SK-N-MC (cell line): Measurements from ENCODE around the gene VSTM5.
"Not testable (repeated sequence)": the region's sequence is repeated elsewhere in the genome, so short reads cannot be mapped to it uniquely, and the experiment has no call there.

ENCODE experiments used
- DNase-seq: peaks from one replicate; pipeline ENCODE4 v3.0.0-alpha.2; 2011; ENCODE audit warnings: low read depth, low spot score
- H3K27ac ChIP-seq: fragments of 200-600 bp; sonication (generic); 2 replicates; pipeline ENCODE4 v1.5.1; 2016; ENCODE audit warnings: mixed run types
- H3K36me3 ChIP-seq: fragments of 200-600 bp; sonication (generic); 2 replicates; pipeline ENCODE4 v1.6.1; 2017; ENCODE audit warnings: antibody characterized with exemption, low read length, mixed read lengths; ENCODE audit not compliant: insufficient read depth
- H3K4me3 ChIP-seq: fragments of 200-600 bp; sonication (generic); 2 replicates; pipeline ENCODE4 v1.5.1; 2016
- H3K9ac ChIP-seq: fragments of 200-600 bp; sonication (generic); 2 replicates; pipeline ENCODE4 v1.8.0; 2017; ENCODE audit warnings: mixed run types, mixed read lengths; ENCODE audit not compliant: insufficient read length
- H3K9me3 ChIP-seq: fragments of 200-600 bp; sonication (generic); 2 replicates; pipeline ENCODE4 v1.6.1; 2017; ENCODE audit warnings: low read depth, mild to moderate bottlenecking, antibody characterized with exemption, low read length, moderate library complexity, mixed read lengths
- EZH2 ChIP-seq: fragments of 200-600 bp; sonication (generic); IDR thresholded peaks from one replicate; pipeline ENCODE4 v1.6.1; 2017; ENCODE audit warnings: antibody characterized with exemption
- FOXP2 ChIP-seq: optimal IDR thresholded peaks from 2 replicates; pipeline ENCODE3; 2011; ENCODE audit warnings: mild to moderate bottlenecking, moderate library complexity; ENCODE audit not compliant: insufficient read depth; ENCODE audit errors: extremely low read length, control extremely low read depth
- POLR2AphosphoS5 ChIP-seq: IDR thresholded peaks from 2 replicates; pipeline ENCODE4 v1.6.1; 2012; ENCODE audit warnings: mild to moderate bottlenecking, low read depth, low read length, borderline replicate concordance

VSTM5 gene

DNA sequence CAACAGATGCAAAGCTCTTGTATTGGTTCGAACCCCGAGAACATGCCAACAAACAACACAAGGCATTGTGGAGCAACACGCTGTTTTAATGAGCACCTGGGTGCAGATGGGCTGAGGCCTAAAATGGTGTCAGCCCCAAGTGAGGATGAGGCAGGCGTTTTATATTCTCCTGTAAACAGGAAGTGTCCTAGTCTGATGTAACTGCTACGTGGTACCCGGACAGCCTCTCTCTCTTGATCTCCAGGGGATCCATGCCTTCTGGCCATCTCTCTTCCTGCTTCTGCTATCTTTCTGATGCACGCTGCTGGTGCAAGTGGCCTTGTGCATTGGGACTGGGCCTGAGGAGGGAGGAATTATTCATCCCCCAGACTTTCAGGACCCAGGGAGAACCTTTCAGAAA, 19.4 kb upstream of the VSTM5 start:
- H3K9me3 ChIP-seq: no peaks in the 10 kb centered on the region
- no peak overlapping the region for H3K9ac ChIP-seq
- TF ChIP-seq POLR2AphosphoS5 (no peak), EZH2 (no peak), FOXP2 (no peak)
- no peaks in the 10 kb centered on the region for H3K36me3 ChIP-seq
- no peak overlapping the region for H3K27ac ChIP-seq
- no peak overlapping the region for H3K4me3 ChIP-seq
- DNase-seq: no peak

DNA sequence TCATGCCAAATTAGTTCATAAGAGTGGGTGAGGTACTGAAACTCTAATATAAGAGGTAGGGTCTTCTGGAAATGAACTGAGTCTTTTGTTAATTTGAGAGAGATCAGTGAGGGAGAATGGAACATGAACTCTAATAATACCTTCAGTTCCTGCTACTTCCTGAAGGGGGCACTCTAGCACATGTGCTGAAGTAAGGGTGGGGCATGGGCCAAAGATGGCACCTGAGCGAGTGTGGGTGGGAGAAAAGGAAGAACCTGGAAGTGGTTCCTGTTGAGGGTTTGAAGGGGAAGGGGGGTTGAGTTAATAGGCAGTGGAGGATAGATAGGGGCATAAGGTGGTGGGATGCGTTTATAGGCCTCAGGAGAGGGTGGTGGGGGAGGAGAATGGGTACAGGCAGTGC, 18.0 kb upstream of the VSTM5 start:
- not testable (repeated sequence) for H3K9ac ChIP-seq, H3K9me3 ChIP-seq, DNase-seq, H3K36me3 ChIP-seq, H3K27ac ChIP-seq, H3K4me3 ChIP-seq

DNA sequence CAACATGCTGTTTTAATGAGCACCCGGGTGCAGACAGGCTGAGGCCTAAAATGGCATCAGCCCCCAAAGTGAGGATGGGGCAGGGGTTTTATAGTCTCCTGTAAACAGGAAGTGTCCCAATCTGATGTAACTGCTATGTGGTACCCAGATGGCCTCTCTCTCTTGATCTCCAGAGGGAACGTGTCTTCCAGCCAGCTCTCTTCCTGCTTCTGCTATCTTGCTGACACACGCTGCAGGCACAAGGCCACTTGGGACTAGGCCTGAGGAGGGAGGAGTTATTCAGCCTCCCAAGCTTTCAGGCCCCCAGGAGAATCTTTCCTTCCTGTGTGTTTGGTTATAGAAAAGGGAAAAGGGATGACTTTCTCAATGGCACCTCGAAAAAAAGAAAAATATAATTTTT, 11.4 kb upstream of the VSTM5 start:
- H3K9me3 ChIP-seq: no peaks in the 10 kb centered on the region

DNA sequence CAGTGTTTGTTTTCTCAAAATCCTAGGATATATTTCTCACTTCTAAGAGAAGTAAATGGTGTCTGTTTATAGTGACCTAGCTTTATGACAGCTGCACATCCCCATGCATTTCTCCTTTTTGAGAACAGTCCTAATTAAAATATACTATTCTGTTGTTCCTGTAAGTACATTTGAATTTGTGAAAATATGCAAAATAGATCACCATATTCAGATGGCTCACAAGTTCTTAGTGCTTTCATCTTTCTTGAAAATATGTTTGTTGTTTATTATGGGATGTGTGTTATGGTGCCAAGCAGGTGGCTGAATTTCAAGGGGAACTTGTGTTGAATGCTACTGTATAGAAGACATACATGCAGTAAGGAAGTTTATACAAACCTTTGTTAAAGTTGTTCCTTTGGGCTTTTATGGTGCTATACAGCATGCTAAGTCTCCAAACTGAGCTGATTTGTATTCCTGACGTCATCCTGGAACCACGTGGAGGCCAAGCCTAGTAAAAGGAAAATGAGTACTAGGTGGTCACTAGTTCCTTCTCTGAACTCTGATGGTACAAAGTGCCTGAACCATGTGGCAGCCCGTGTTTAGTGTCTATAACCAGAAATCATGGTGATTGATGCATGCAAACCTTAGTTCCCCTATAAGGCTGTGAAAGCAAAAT, 7.8 kb upstream of the VSTM5 start:
- Histone ChIP-seq H3K27ac (no peak overlapping the region), H3K9ac (no peak overlapping the region), H3K36me3 (no peaks in the 10 kb centered on the region), H3K4me3 (no peak overlapping the region), H3K9me3 (no peaks in the 10 kb centered on the region)
- TF ChIP-seq POLR2AphosphoS5: no peak
- TF ChIP-seq EZH2: no peak
- no peak for DNase-seq

More for the DNA sequence above, 11.4 kb upstream of the VSTM5 start:
- no peak for DNase-seq
- no peaks in the 10 kb centered on the region for H3K36me3 ChIP-seq
- H3K9ac ChIP-seq: no peak overlapping the region
- no peak overlapping the region for H3K4me3 ChIP-seq
- TF ChIP-seq FOXP2 (no peak), POLR2AphosphoS5 (no peak), EZH2 (no peak)
- H3K27ac ChIP-seq: no peak overlapping the region

DNA sequence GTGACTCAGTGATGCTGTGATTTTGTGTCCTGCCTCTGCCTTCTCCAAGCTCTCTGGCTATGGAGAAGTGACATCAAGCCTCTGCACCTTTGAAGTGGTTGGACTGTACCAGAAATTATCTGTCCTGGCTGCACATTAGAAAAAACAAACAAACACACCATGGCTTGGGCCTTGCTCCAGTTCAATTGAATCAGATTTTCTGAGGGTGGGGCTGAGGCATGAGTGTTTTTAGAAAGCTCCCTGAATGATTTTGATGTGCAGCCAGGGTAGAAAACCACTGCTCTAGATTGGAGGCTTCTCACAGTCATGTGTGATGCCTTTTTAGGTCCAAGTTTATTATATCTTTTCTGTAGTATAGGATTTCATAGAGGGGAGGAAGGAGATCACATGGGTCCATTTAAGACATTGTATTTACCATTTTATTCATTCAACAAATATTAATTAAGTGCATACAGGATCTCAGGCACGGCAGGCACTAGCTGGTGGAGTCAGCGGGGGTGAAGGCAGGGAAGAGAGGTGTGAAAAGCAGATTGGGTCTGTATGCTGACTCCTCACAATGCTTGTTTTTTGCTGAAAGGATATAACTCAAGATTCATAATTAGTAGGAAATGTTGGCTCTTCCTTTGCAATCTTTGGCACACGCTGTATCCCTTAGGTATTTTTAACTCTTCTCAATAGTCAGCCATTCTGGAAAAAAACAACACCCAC, 7.1 kb upstream of the VSTM5 start:
- DNase-seq: no peak
- no peak overlapping the region for H3K27ac ChIP-seq
- no peak for TF ChIP-seq POLR2AphosphoS5
- no peak for TF ChIP-seq FOXP2
- no peak for TF ChIP-seq EZH2
- no peak overlapping the region for H3K9ac ChIP-seq
- H3K9me3 ChIP-seq: no peaks in the 10 kb centered on the region
- no peaks in the 10 kb centered on the region for H3K36me3 ChIP-seq
- H3K4me3 ChIP-seq: no peak overlapping the region

DNA sequence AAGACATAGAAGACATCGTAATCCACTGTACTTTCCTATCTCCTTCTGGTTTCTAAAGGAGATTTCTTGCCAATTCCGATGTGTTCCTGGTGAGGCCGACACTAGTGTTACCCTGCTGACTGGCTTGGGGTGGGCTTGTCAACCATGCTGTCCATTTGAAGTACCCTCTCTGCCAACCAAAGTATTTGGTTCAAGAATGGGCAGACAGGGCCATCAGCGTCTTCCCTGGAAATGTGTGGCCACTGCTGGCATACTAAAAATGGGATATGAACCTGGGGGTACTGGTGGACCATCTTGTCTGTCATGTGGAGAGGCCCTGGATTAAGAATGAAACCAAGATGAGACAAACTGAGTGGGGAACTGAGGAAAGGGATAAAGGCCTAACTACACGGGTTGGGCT, 1.8 kb upstream of the VSTM5 start:
- H3K9ac ChIP-seq: no peak overlapping the region
- DNase-seq: no peak
- H3K4me3 ChIP-seq: no peak overlapping the region
- no peaks in the 10 kb centered on the region for H3K9me3 ChIP-seq
- no peak for TF ChIP-seq FOXP2
- no peak for TF ChIP-seq POLR2AphosphoS5
- no peak for TF ChIP-seq EZH2
- no peaks in the 10 kb centered on the region for H3K36me3 ChIP-seq
- no peak overlapping the region for H3K27ac ChIP-seq

DNA sequence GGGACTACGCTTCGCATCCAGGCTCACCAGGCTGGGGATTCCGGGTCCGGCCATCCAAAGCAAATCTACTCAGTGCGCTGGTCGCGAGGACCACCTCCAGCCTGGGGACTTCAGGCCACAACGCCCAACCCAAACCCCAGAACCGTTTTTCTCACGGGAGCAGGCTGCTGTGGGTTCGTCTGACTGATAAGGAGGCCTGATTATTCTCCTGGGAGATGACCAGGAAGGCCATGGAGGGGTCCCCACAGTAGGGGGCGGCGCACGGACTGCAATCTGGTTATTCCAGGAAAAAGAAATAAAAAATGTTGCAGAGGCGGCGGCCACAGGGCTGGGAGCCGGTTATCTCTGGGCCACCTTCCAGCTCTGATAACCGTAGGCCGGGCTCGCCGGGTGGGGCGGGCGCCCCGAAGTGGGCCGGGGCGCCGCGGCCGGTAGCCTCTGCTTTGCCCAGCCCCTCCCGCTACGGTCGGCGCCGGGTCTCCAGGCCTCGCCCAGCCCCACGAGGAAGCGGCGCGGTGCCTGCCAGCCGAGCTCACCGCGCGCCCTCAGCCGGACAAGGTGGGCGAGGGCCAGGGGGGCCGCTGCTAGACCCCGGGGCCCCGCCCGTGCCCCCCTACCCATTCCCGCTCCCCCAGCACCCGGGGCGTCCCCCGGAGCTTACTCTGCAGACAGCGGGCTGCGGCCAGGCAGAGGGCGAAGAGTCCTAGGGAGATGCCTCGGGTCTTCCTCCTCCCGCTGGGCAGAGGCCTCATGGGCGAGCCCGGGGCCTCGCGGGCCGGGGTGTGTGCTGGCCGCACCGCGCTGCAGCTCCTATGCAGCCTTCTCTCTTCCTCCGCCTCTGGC, 446 bp downstream of the VSTM5 start:
- Histone ChIP-seq H3K36me3 (no peaks in the 10 kb centered on the region), H3K9me3 (no peaks in the 10 kb centered on the region), H3K4me3 (no peak overlapping the region), H3K9ac (no peak overlapping the region), H3K27ac (no peak overlapping the region)
- DNase-seq: no peak
- TF ChIP-seq FOXP2 (no peak), EZH2 (no peak), POLR2AphosphoS5 (no peak)

DNA sequence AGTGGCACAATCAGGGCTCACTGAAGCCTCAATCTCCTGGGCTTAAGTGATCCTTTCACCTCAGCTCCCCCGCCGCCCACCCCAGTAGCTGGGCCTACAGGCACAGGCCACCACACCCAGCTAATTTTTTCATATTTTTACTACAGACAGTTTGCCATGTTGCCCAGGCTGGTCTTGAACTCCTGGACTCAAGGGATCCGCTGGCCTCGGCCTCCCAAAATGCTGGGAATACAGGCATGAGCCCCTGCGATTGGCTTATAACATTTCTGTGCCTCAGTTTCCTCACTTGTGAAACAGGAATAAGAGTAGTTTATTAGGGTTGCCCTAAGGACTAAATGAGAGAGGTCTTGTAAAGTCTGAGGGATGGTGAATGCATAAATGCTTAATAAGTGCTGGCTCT, 1.2 kb downstream of the VSTM5 start:
- H3K36me3 ChIP-seq: no peaks in the 10 kb centered on the region
- H3K4me3 ChIP-seq: no peak overlapping the region
- no peak overlapping the region for H3K9ac ChIP-seq

More for the DNA sequence above, 1.2 kb downstream of the VSTM5 start:
- Histone ChIP-seq H3K27ac (no peak overlapping the region), H3K9me3 (no peaks in the 10 kb centered on the region)
- TF ChIP-seq EZH2 (no peak), POLR2AphosphoS5 (no peak), FOXP2 (no peak)
- no peak for DNase-seq
